Hepatocyte (in vitro differentiated cells): Measurements from ENCODE around the gene NCOA6. TPM values are rescaled to one million over a fixed set of nuclear protein-coding genes. Genes with fewer than 3 reads are reported as not detected.

Experiments
- DNase-seq: peaks from one replicate; pipeline ENCODE4 v3.0.0-alpha.2; 2016; ENCODE audit warnings: low spot score
- H2AFZ ChIP-seq: fragments of 200-600 bp; sonication (generic); 2 replicates; pipeline ENCODE4 v1.6.0; 2016; ENCODE audit warnings: antibody characterized with exemption, mild to moderate bottlenecking
- H3K27ac ChIP-seq: fragments of 200-600 bp; sonication (generic); 2 replicates; pipeline ENCODE4 v1.5.1; 2016; ENCODE audit warnings: mild to moderate bottlenecking
- H3K27me3 ChIP-seq: fragments of 200-600 bp; sonication (generic); 2 replicates; pipeline ENCODE4 v1.6.1; 2016
- H3K36me3 ChIP-seq: fragments of 200-600 bp; sonication (generic); replicated peaks from 2 replicates; pipeline ENCODE4 v1.5.1; 2016; ENCODE audit warnings: low read depth; ENCODE audit not compliant: insufficient read depth
- H3K4me1 ChIP-seq: fragments of 200-600 bp; sonication (generic); 2 replicates; pipeline ENCODE4 v1.5.1; 2016; ENCODE audit warnings: mild to moderate bottlenecking, moderate library complexity; ENCODE audit not compliant: insufficient read depth
- H3K4me2 ChIP-seq: fragments of 200-600 bp; sonication (generic); 2 replicates; pipeline ENCODE4 v1.6.0; 2016
- H3K4me3 ChIP-seq: fragments of 200-600 bp; sonication (generic); 2 replicates; pipeline ENCODE4 v1.5.1; 2016; ENCODE audit warnings: mild to moderate bottlenecking
- H3K79me2 ChIP-seq: fragments of 200-600 bp; sonication (generic); 2 replicates; pipeline ENCODE4 v1.6.0; 2017; ENCODE audit warnings: mild to moderate bottlenecking
- H3K9me2 ChIP-seq: fragments of 200-600 bp; sonication (generic); replicated peaks from 2 replicates; pipeline ENCODE4 v1.6.0; 2017; ENCODE audit warnings: mild to moderate bottlenecking; ENCODE audit not compliant: insufficient read depth
- H3K9me3 ChIP-seq: fragments of 200-600 bp; sonication (generic); 2 replicates; pipeline ENCODE4 v1.5.1; 2016; ENCODE audit warnings: low read depth, mild to moderate bottlenecking
- H4K20me1 ChIP-seq: fragments of 200-600 bp; sonication (generic); 2 replicates; pipeline ENCODE4 v1.6.0; 2016; ENCODE audit warnings: mild to moderate bottlenecking; ENCODE audit not compliant: insufficient read depth, poor library complexity, severe bottlenecking
- EZH2 ChIP-seq: fragments of 200-600 bp; sonication (generic); IDR thresholded peaks from 2 replicates; pipeline ENCODE4 v1.6.1; 2016; ENCODE audit warnings: antibody characterized with exemption, mild to moderate bottlenecking, borderline replicate concordance
- EZH2phosphoT487 ChIP-seq: fragments of 200-600 bp; sonication (generic); IDR thresholded peaks from one replicate; pipeline ENCODE4 v1.6.1; 2018; ENCODE audit warnings: antibody characterized with exemption, mild to moderate bottlenecking, low read depth, moderate library complexity; ENCODE audit not compliant: unreplicated experiment, severe bottlenecking
- WGBS: methylation state at CpG from one replicate; pipeline ENCODE4 v1.1.6; 2016; ENCODE audit warnings: low lambda C conversion rate; ENCODE audit errors: missing lambda C conversion rate; 5-methylcytosine and 5-hydroxymethylcytosine counted together
- polyA plus RNA-seq: library from polyadenylated mRNA; unstranded; fragments of >200 nt; fragmentation: Nextera tagmentation; extraction: Ambion mirVana; gene quantifications from 2 replicates; pipeline ENCODE4 v1.2.1, GENCODE V29; 2016
- total RNA-seq: library from RNA; depleted of rRNA; stranded (reverse); fragments of >200 nt; gene quantifications from 2 replicates; pipeline ENCODE4 v1.2.3, GENCODE V29; 2014
- TF ChIP-seq, protein P1 (sequence below): fragments of 200-600 bp; sonication (generic); IDR thresholded peaks from 2 replicates; pipeline ENCODE4 v1.5.1; 2016; ENCODE audit warnings: antibody characterized with exemption, mild to moderate bottlenecking; ENCODE audit not compliant: poor library complexity

The NCOA6 gene
- total RNA-seq (11.1 and 11.6 TPM in 2 replicates), polyA plus RNA-seq (22.6 and 23.5 TPM in 2 replicates)

DNA sequence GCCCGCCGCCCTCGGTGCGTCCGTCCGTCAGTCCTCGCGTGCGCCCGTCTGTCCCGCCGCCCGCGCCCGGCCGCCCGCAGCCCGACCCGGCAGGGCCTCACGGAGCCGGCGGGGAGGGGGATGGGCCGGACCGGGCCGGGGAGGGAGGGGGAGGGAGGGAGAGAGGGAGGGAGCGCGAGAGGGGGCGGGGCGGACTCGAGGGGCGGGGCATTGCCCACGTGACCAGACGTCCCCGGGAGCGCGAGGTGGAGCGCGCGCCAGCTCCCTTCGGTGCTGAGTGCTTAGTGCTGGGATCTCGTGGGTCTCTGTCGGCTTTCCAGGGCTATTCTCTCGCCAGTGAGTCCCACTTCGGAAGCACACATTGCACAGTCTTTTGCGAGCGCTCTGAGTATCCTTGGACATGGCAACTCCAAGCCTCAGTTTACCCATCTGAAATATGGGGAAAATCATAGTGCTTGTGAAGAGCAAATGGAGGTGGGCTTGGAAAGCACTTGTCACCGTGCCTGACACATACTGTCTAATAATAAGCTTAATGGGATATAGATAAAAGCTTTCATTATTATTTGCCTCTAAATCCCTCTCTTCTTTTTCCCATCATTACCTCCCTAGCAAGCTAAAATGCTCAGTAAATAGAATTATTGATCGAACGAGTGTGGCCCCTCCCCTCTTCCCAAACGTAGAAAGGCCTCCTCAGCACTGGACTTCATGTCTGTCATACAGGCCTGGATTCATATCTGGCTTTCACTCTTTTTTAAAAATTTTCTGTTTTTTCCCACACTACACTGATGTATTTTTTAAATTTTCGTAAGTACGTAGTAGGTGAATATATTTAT is at the start of gene NCOA6:
NCOA6 (minus strand) TSS at position 122 of the 833 bp plus-strand sequence. CDS start 43,296 bp downstream, outside the sequence.
- WGBS, result 29% methylated on average over 18 of the region's 52 CpGs
- H4K20me1 ChIP-seq, result peaks cover 28% of the 10 kb centered on the region
- TF ChIP-seq, protein P1, sequence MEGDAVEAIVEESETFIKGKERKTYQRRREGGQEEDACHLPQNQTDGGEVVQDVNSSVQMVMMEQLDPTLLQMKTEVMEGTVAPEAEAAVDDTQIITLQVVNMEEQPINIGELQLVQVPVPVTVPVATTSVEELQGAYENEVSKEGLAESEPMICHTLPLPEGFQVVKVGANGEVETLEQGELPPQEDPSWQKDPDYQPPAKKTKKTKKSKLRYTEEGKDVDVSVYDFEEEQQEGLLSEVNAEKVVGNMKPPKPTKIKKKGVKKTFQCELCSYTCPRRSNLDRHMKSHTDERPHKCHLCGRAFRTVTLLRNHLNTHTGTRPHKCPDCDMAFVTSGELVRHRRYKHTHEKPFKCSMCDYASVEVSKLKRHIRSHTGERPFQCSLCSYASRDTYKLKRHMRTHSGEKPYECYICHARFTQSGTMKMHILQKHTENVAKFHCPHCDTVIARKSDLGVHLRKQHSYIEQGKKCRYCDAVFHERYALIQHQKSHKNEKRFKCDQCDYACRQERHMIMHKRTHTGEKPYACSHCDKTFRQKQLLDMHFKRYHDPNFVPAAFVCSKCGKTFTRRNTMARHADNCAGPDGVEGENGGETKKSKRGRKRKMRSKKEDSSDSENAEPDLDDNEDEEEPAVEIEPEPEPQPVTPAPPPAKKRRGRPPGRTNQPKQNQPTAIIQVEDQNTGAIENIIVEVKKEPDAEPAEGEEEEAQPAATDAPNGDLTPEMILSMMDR, result no peak
- TF ChIP-seq EZH2phosphoT487 (no peak), EZH2 (no peak)
- H3K4me1 ChIP-seq, result peaks cover 25% of the 10 kb centered on the region
- no peaks in the 10 kb centered on the region for H3K9me2 ChIP-seq
- H3K27ac ChIP-seq, result peak within 1 kb of the TSS; percentile 94
- DNase-seq, result peak; percentile 93
- H3K36me3 ChIP-seq, result no peaks in the 10 kb centered on the region
- H3K4me3 ChIP-seq, result peak within 1 kb of the TSS; percentile 53
- H3K4me2 ChIP-seq, result peak within 1 kb of the TSS; percentile 90
- no peaks in the 10 kb centered on the region for H3K9me3 ChIP-seq
- no peaks in the 10 kb centered on the region for H3K27me3 ChIP-seq
- H3K79me2 ChIP-seq, result peaks cover 43% of the 10 kb centered on the region
- H2AFZ ChIP-seq, result peak within 1 kb of the TSS; percentile 86

DNA sequence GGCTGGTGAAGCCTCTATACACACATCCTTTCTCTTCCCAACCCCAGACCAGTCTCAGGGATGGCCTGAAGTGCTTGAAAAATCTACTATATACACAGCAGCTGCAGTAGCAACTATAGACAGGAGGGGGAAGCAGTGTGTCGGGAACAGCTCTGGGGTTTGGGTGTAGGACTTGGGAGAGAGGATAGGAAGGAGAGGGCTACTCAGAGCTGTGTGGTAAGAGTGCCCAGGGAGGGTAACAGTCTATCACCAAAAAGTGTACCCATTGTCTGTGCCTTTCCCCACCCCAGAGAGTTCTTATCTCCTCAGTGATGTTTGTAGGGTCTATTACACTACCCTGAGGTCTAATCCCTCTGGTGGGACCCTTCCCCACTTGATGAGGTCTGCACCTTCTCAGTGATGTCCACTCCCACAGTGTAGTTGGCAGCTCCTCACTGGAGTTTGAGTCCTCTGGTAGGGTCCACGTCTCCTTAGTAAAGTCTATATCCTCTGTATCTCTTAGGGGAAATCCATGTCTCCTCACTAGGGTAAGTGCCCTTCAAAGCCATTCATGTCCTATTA is 48.7 kb upstream of the NCOA6 start:
- H3K27me3 ChIP-seq, result no peaks in the 10 kb centered on the region
- H2AFZ ChIP-seq, result no peak overlapping the region
- H3K4me2 ChIP-seq, result no peak overlapping the region
- no peaks in the 10 kb centered on the region for H4K20me1 ChIP-seq
- peak; percentile 89 for DNase-seq
- TF ChIP-seq, protein P1, result peak; percentile 91
- no peak for TF ChIP-seq EZH2phosphoT487
- H3K9me3 ChIP-seq, result no peaks in the 10 kb centered on the region
- H3K79me2 ChIP-seq, result peaks cover 18% of the 10 kb centered on the region
- peaks cover 10% of the 10 kb centered on the region for H3K4me1 ChIP-seq
- H3K4me3 ChIP-seq, result no peak overlapping the region
- H3K27ac ChIP-seq, result peak overlapping the region; percentile 89
- no peaks in the 10 kb centered on the region for H3K36me3 ChIP-seq
- WGBS, result 38% methylated on average over 2 of the region's 2 CpGs
- no peaks in the 10 kb centered on the region for H3K9me2 ChIP-seq

DNA sequence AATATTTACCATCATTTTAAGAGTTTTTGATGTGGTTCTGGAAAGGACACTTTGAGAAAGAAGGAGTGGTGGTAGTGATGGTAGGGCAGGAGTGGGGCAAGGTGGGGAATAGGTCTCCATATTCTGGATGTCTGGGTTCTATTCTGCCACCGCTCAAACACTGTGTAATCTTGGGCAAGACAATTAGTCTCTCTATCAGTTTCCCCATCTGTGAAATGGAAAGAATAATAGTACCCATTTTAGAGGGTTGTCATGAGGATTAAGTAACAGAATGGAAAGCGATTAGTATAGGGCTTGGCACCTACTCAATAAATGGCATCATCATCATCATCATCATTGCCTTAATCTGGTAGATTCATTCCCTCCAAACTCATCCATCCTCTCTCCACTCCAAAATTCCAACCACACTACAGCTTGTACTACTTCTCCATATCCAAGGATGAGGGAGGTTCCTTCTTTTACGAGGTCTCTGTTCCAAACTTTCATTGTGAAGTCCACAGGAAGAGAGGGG is 48.2 kb upstream of the NCOA6 start:
- H3K36me3 ChIP-seq, result no peaks in the 10 kb centered on the region
- peaks cover 18% of the 10 kb centered on the region for H3K79me2 ChIP-seq
- peaks cover 10% of the 10 kb centered on the region for H3K4me1 ChIP-seq
- no peak overlapping the region for H3K4me3 ChIP-seq
- TF ChIP-seq, protein P1, result no peak
- TF ChIP-seq EZH2, result no peak
- no peak for TF ChIP-seq EZH2phosphoT487
- no peaks in the 10 kb centered on the region for H4K20me1 ChIP-seq
- H3K27me3 ChIP-seq, result no peaks in the 10 kb centered on the region
- no peaks in the 10 kb centered on the region for H3K9me3 ChIP-seq
- no peak overlapping the region for H3K4me2 ChIP-seq
- H3K27ac ChIP-seq, result no peak overlapping the region
- no peak for DNase-seq
- WGBS, result 64% methylated on average over 3 of the region's 3 CpGs
- peak overlapping the region; percentile 97 for H2AFZ ChIP-seq
- no peaks in the 10 kb centered on the region for H3K9me2 ChIP-seq
